Lower leg skin (tissue), 4 donors: ENCODE data around the gene ACE2. TPM values are rescaled to one million over a fixed set of nuclear protein-coding genes. Genes with fewer than 3 reads are reported as not detected.

ENCODE experiments used
- DNase-seq, 2 donors: peaks; one replicate each; pipeline ENCODE4 v3.0.0-alpha.2; 2019; ENCODE audit warnings: low spot score in 2 of 2
- H3K4me3 ChIP-seq: fragments of 200-600 bp; sonication (generic); 2 replicates; pipeline ENCODE4 v1.5.1; 2017; ENCODE audit warnings: mild to moderate bottlenecking, low read depth; ENCODE audit not compliant: poor library complexity, severe bottlenecking
- CTCF ChIP-seq, 3 donors: fragments of 450-650 bp; IDR thresholded peaks; one replicate each; pipeline ENCODE4 v1.5.1; 2016; ENCODE audit warnings: antibody characterized with exemption in 3 of 3, mild to moderate bottlenecking in 3 of 3, moderate library complexity in 2 of 3
- POLR2A ChIP-seq, 2 donors: fragments of 450-650 bp; IDR thresholded peaks; one replicate each; pipeline ENCODE4 v1.6.1; 2016 to 2017; ENCODE audit warnings: antibody characterized with exemption in 2 of 2, mild to moderate bottlenecking in 1 of 2, moderate library complexity in 1 of 2
- WGBS, 2 donors: methylation state at CpG; one replicate each; pipeline ENCODE4 v1.1.5; 2018; 5-methylcytosine and 5-hydroxymethylcytosine counted together
- intact Hi-C: fragments of 100-400 bp; cut with DNase I; formaldehyde crosslinking; loops from one replicate; pipeline ENCODE4 v1.15.0; 2023; ENCODE audit warnings: low total_unique reads
- total RNA-seq, 4 donors: library from RNA; depleted of rRNA; stranded (reverse); fragments of >200 nt; gene quantifications; one replicate each; pipeline ENCODE4 v1.1.0, GENCODE V29; 2016

Gene ACE2
- total RNA-seq, 4 donors from 2014 or later: 0.64 to 1.5 (median 0.83) TPM

DNA sequence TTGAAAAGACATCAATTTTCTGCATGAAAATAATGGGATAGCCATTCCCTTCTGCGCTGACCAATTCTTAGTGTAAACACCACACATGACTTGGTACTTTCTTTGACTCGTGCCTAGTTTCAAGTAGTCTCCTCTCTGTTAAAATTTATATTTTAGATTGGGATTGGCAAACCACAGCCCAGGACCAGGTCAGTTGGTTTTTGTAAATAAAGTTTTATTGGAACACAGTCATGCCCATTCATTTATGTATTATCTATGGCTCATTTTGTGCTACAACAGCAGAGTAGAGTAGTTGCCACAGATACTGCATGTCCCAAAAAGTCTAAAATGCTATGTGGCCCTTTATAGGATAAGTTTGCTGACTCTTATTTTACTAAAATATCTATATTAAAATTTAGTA, 53.4 kb downstream of the ACE2 start:
- DNase-seq: no peak
- WGBS, 2 donors: 82 to 89% methylated on average over 2 of the region's 2 CpGs
- H3K4me3 ChIP-seq: no peak overlapping the region
- TF ChIP-seq POLR2A (IDR thresholded peaks at IDR 0.05) (no peak), CTCF (IDR thresholded peaks at IDR 0.05) (no peak)
- intact Hi-C loops: no loop called here

GRCh38 chrX:15546745-15547144, 54.0 kb downstream of the ACE2 start:
- DNase-seq: no peak
- H3K4me3 ChIP-seq: no peak overlapping the region
- WGBS, 2 donors: 68 to 78% methylated on average over 5 of the region's 5 CpGs
- intact Hi-C loops: no loop called here
- TF ChIP-seq CTCF (IDR thresholded peaks at IDR 0.05) (no peak), POLR2A (IDR thresholded peaks at IDR 0.05) (no peak)

DNA sequence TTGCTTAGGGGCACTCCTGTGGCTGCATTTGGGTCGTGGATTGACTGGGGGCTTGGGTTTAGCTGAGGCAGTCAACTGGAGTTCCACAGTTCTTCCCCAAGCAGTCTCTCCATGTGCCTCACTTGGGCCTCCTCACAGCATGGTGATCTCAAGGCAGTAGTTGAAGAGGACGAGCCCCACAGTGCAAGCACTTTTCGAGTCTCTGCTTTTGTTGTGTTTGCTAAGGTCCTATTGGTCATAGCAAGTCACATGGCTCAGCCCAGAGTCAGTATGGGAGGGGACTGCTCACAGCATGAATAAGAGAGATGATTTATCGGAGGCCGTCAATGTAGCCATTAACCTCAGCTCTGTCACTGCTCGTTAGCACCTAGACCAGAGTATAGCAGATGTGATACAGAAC, 70.4 kb downstream of the ACE2 start:
- 66 to 92% methylated on average over 5 to 6 of the region's 6 CpGs for WGBS, 2 donors
- no peak overlapping the region for H3K4me3 ChIP-seq
- no peak for DNase-seq
- intact Hi-C loops: no loop called here
- TF ChIP-seq POLR2A (IDR thresholded peaks at IDR 0.05) (no peak), CTCF (IDR thresholded peaks at IDR 0.05) (no peak)

GRCh38 chrX:15529165-15529564, 71.6 kb downstream of the ACE2 start:
- TF ChIP-seq CTCF (IDR thresholded peaks at IDR 0.05): no peak
- no peak for TF ChIP-seq POLR2A (IDR thresholded peaks at IDR 0.05)
- no peak overlapping the region for H3K4me3 ChIP-seq
- no peak for DNase-seq
- intact Hi-C loops: no loop called here

- DNase-seq: no peak
- TF ChIP-seq CTCF (IDR thresholded peaks at IDR 0.05): no peak
- no peak for TF ChIP-seq POLR2A (IDR thresholded peaks at IDR 0.05)
- WGBS, 2 donors: 62 to 67% methylated on average over 8 of the region's 8 CpGs
- no peak overlapping the region for H3K4me3 ChIP-seq
- intact Hi-C loops: no loop called here
Observed at GRCh38 chrX:15525664-15526416, 74.9 kb downstream of the ACE2 start.

GRCh38 chrX:15524417-15524816, 76.3 kb downstream of the ACE2 start:
- TF ChIP-seq POLR2A (IDR thresholded peaks at IDR 0.05) (no peak), CTCF (IDR thresholded peaks at IDR 0.05) (no peak)
- DNase-seq: no peak
- no peak overlapping the region for H3K4me3 ChIP-seq
- intact Hi-C loops: no loop called here
